ENCODE measurements around the gene NAT8L. TPM values are rescaled to one million over a fixed set of nuclear protein-coding genes. Genes with fewer than 3 reads are reported as not detected.

The NAT8L gene
- total and polyA plus RNA-seq, 2 of the 13 experiments (the other 11 are each of a cell fraction or from before 2014, with no cell fraction given) = 2.2 to 3.3 TPM

DNA sequence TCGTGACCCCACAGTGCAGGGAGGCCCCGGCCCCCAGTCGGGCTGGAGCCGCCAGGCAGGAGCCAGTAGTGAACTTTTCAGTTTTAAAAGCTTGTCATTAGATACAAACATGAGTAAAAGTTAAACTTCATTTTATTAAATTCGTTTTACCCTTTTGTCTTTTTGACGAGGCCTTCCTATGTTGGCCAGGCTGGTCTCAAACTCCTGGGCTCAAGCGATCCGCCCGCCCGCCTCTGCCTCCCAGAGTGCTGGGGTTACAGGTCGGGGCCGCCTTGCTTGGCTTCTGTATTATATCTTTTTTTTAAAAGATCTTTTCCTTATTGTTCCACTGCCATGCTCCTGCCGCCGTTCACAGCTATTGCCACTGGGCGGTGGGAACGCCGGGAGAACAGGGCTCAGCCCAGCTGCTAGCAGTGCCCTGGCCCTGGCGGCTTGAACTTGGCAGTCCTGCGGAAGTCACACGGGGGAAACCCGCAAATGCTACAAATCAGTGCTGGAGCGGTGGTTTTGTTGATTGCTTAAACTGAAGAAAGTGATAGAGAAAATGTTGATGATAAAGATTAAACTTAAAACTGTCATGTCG lies 49.4 kb upstream of the NAT8L start (continued):
- TF ChIP-seq, protein P1, sequence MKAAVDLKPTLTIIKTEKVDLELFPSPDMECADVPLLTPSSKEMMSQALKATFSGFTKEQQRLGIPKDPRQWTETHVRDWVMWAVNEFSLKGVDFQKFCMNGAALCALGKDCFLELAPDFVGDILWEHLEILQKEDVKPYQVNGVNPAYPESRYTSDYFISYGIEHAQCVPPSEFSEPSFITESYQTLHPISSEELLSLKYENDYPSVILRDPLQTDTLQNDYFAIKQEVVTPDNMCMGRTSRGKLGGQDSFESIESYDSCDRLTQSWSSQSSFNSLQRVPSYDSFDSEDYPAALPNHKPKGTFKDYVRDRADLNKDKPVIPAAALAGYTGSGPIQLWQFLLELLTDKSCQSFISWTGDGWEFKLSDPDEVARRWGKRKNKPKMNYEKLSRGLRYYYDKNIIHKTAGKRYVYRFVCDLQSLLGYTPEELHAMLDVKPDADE (CRISPR knock-in tag; IDR thresholded peaks at IDR 0.05) = no peak
- no peak for TF ChIP-seq FOSL1 (CRISPR knock-in tag; IDR thresholded peaks at IDR 0.05; ENCODE audit: borderline replicate concordance)
- TF ChIP-seq ZC3H13 (CRISPR knock-in tag; IDR thresholded peaks at IDR 0.05) = no peak; the same call in 1 of the 2 replicates
- TF ChIP-seq, protein P2, sequence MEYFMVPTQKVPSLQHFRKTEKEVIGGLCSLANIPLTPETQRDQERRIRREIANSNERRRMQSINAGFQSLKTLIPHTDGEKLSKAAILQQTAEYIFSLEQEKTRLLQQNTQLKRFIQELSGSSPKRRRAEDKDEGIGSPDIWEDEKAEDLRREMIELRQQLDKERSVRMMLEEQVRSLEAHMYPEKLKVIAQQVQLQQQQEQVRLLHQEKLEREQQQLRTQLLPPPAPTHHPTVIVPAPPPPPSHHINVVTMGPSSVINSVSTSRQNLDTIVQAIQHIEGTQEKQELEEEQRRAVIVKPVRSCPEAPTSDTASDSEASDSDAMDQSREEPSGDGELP (IDR thresholded peaks at IDR 0.05; ENCODE audit: borderline replicate concordance, low read depth) = peak; percentile 65; the same call in 1 of the 2 replicates
- no peak for TF ChIP-seq CBX2 (IDR thresholded peaks at IDR 0.05; ENCODE audit: low read depth, low read length)
- TF ChIP-seq CBX2 (CRISPR knock-in tag; IDR thresholded peaks at IDR 0.05; ENCODE audit: low read depth) = no peak
- TF ChIP-seq, protein P3, sequence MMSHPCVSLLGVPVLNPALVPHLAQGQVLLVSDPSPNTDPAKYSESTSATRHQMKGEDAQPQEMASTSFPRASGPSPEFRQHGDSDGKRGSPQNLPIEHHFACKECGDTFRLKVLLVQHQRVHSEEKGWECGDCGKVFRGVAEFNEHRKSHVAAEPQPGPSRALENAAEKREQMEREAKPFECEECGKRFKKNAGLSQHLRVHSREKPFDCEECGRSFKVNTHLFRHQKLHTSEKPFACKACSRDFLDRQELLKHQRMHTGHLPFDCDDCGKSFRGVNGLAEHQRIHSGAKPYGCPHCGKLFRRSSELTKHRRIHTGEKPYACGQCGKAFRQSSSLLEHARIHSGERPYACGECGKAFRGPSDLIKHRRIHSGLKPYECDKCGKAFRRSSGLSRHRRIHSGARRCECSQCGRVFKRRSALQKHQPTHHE (CRISPR knock-in tag; IDR thresholded peaks at IDR 0.05; ENCODE audit: borderline replicate concordance) = 0 out of 2 replicates have a peak, but pooled peaks have one; percentile 0
- TF ChIP-seq STAT5B (CRISPR knock-in tag; IDR thresholded peaks at IDR 0.05) = no peak
- TF ChIP-seq FOXA1 (IDR thresholded peaks at IDR 0.05) = no peak
- TF ChIP-seq FOXA1 (CRISPR knock-in tag; IDR thresholded peaks at IDR 0.05) = no peak
- TF ChIP-seq IRX3 (CRISPR knock-in tag; IDR thresholded peaks at IDR 0.05; ENCODE audit: borderline replicate concordance, low read depth) = no peak
- TF ChIP-seq SRSF1 (optimal IDR thresholded peaks at IDR 0.05; ENCODE audit: low read depth, low read length) = no peak
- TF ChIP-seq ZNF557 (CRISPR knock-in tag; IDR thresholded peaks at IDR 0.05) = no peak
- no peak for TF ChIP-seq HMGA1 (CRISPR knock-in tag; conservative IDR thresholded peaks at IDR 0.05)
- TF ChIP-seq, protein P4, sequence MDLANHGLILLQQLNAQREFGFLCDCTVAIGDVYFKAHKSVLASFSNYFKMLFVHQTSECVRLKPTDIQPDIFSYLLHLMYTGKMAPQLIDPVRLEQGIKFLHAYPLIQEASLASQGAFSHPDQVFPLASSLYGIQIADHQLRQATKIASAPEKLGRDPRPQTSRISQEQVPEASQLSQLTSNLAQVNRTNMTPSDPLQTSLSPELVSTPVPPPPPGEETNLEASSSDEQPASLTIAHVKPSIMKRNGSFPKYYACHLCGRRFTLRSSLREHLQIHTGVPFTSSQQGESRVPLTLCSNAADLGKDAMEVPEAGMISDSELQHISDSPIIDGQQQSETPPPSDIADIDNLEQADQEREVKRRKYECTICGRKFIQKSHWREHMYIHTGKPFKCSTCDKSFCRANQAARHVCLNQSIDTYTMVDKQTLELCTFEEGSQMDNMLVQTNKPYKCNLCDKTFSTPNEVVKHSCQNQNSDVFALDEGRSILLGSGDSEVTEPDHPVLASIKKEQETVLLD (CRISPR knock-in tag; IDR thresholded peaks at IDR 0.05; ENCODE audit: low read depth) = peak; percentile 12
- TF ChIP-seq IRF2 (CRISPR knock-in tag; IDR thresholded peaks at IDR 0.05) = no peak
- no peak for TF ChIP-seq NFYC (CRISPR knock-in tag; IDR thresholded peaks at IDR 0.05)
- no peak for TF ChIP-seq ZSCAN22 (CRISPR knock-in tag; IDR thresholded peaks at IDR 0.05)
- no peak for TF ChIP-seq XBP1 (CRISPR knock-in tag; IDR thresholded peaks at IDR 0.05)
- TF ChIP-seq TARDBP (CRISPR knock-in tag; IDR thresholded peaks at IDR 0.05) = no peak
- no peak for TF ChIP-seq MAFG (CRISPR knock-in tag; IDR thresholded peaks at IDR 0.05)
- TF ChIP-seq ELF4 (CRISPR knock-in tag; IDR thresholded peaks at IDR 0.05; ENCODE audit: borderline replicate concordance) = peak; percentile 35; the same call in 1 of the 2 replicates
- TF ChIP-seq SIX4 (CRISPR knock-in tag; IDR thresholded peaks at IDR 0.05) = no peak
- TF ChIP-seq CHCHD3 (CRISPR knock-in tag; IDR thresholded peaks at IDR 0.05) = no peak
- TF ChIP-seq SNAI1 (CRISPR knock-in tag; IDR thresholded peaks at IDR 0.05; ENCODE audit: borderline replicate concordance) = no peak
- TF ChIP-seq TBX2 (CRISPR knock-in tag; IDR thresholded peaks at IDR 0.05; ENCODE audit: borderline replicate concordance) = no peak
- TF ChIP-seq ZFP1 (CRISPR knock-in tag; IDR thresholded peaks at IDR 0.05) = no peak
- no peak for TF ChIP-seq ZNF790 (CRISPR knock-in tag; IDR thresholded peaks at IDR 0.05; ENCODE audit: borderline replicate concordance)
